HG03095 (cell line): Measurements from ENCODE around the gene RUVBL2.
"Not testable (repeated sequence)": the region's sequence is repeated elsewhere in the genome, so short reads cannot be mapped to it uniquely, and the experiment has no call there.

Source experiments
- ATAC-seq: cut with Tn5 transposase; IDR thresholded peaks from one replicate; pipeline ENCODE4 v1.9.1; 2021; ENCODE audit warnings: moderate library complexity; ENCODE audit not compliant: unreplicated experiment

Gene RUVBL2

GRCh38 chr19:49038557-49039276 lies 45.0 kb downstream of the RUVBL2 start:
- not testable (repeated sequence) for ATAC-seq

GRCh38 chr19:49039736-49040135 lies 46.0 kb downstream of the RUVBL2 start:
- ATAC-seq: not testable (repeated sequence)

- ATAC-seq: no peak
Observed at GRCh38 chr19:49042177-49042576, 48.5 kb downstream of the RUVBL2 start.

GRCh38 chr19:49042666-49043065 lies 49.0 kb downstream of the RUVBL2 start:
- not testable (repeated sequence) for ATAC-seq

GRCh38 chr19:49043548-49043947 lies 49.9 kb downstream of the RUVBL2 start, which contains the start of gene CGB5:
Gene CGB5 (plus strand): TSS chr19:49043848. CDS start chr19:49044210, 362 bp downstream.
- ATAC-seq: not testable (repeated sequence)

GRCh38 chr19:49049011-49049410 lies 55.3 kb downstream of the RUVBL2 start, which contains the start of gene CGB8:
Gene CGB8 (minus strand): TSS chr19:49049111. CDS start chr19:49048739, 372 bp downstream.
- ATAC-seq: not testable (repeated sequence)

- ATAC-seq: not testable (repeated sequence)
Observed at GRCh38 chr19:49049834-49050233, 56.1 kb downstream of the RUVBL2 start.

GRCh38 chr19:49050376-49051033 lies 56.8 kb downstream of the RUVBL2 start:
- not testable (repeated sequence) for ATAC-seq

GRCh38 chr19:49056101-49056901 lies 62.6 kb downstream of the RUVBL2 start:
- no peak for ATAC-seq

GRCh38 chr19:49056902-49057596 lies 63.4 kb downstream of the RUVBL2 start:
- not testable (repeated sequence) for ATAC-seq

GRCh38 chr19:49057636-49058234 lies 64.0 kb downstream of the RUVBL2 start, which contains the start of gene CGB7:
Gene CGB7 (minus strand): TSS chr19:49057749. CDS start chr19:49055375, 2,374 bp downstream.
- no peak for ATAC-seq

GRCh38 chr19:49058562-49058961 lies 64.9 kb downstream of the RUVBL2 start:
- no peak for ATAC-seq

- no peak for ATAC-seq
Observed at GRCh38 chr19:49059053-49059452, 65.4 kb downstream of the RUVBL2 start.

- ATAC-seq: no peak
Observed at GRCh38 chr19:49061000-49061399, 67.3 kb downstream of the RUVBL2 start.

GRCh38 chr19:49061445-49061844 lies 67.8 kb downstream of the RUVBL2 start:
- no peak for ATAC-seq

- ATAC-seq: no peak
Observed at GRCh38 chr19:49064029-49064629, 70.4 kb downstream of the RUVBL2 start.

- no peak for ATAC-seq
Observed at GRCh38 chr19:49064768-49065611, 71.3 kb downstream of the RUVBL2 start, which contains the start of gene NTF4. Gene NTF4 (minus strand): TSS chr19:49064818. CDS start chr19:49061997, 2,821 bp downstream.
